HG03575 (cell line): ENCODE data around the gene AKNA.

Source experiments
- ATAC-seq: cut with Tn5 transposase; IDR thresholded peaks from one replicate; pipeline ENCODE4 v1.9.1; 2021; ENCODE audit not compliant: unreplicated experiment, insufficient number of reproducible peaks, low FRiP score; ENCODE audit errors: extremely low read depth

The AKNA gene

DNA sequence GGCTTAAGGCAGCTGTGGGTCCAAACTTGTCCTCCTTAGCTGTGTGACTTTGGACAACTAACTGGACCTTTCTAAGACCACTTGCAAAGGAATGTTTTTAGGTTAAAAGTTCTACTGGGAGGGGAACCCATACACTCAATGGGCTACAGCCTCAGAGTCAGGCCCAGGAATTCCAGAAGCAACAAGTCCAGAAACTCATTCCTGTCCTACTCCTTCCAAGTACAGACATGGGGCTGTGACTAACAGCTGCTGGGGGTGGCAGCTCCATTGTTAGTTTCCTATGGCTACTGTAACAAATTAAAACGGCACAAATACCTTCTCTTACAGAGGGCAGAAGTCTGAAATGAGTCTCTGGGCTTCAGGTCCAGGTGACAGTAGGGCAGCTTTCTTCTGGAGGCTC lies 12.4 kb upstream of the AKNA start:
- ATAC-seq, result no peak

DNA sequence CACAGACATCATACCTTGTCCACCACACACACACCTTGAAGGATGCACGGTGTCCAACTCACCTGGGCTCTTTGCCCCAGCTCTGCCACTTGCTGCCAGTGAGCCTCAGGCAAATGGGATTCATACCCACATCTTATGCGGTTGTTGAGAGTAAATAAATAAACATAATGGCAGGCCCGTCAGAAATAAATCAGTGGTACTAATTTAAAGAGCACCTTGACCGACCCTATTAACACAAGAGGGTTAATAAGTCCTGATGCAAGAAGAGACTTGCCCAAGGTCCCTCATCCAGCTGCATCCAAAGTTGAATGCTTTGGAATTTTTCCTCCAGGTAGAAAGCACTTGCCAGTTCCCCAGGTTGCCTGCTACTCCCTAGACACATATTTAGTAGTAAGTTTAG lies 11.6 kb upstream of the AKNA start:
- no peak for ATAC-seq

DNA sequence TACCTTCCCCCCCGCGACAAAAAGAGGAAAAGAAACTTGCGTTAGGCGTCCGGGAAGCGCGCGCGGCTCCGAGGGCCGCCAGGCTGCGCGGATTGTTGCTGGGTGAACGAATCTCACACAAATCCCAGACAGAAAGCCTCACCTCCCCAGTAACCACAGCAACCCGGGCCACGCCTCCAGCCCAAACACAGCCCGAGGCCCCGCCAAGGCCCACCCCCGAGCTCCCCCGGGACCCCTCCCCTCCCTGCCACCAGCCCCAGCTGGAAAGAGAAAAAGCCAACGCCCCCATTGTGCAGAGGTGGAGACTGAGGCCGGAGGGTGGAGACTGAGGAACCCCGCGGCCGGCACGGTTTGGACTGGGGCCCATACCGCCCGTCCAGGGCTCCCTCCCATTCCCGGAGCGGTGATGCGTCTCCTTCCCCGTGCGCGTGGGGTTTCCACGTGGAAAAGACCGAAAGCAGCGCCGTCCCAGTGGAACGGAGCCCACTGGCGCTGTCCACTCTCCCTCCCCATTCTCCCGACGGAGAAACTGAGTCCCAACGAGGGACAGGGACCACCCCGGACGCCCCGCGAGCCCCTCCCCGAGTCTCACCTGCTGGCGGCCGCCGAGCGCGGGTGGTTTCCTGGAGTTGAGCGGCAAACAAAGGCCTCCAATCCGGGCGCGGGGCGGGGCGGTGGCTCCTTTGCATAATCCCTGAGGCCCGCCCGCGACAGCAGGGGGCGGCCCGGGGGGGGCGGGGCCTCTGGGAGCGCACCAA lies 10.2 kb upstream of the AKNA start:
- ATAC-seq, result peak; percentile 41

DNA sequence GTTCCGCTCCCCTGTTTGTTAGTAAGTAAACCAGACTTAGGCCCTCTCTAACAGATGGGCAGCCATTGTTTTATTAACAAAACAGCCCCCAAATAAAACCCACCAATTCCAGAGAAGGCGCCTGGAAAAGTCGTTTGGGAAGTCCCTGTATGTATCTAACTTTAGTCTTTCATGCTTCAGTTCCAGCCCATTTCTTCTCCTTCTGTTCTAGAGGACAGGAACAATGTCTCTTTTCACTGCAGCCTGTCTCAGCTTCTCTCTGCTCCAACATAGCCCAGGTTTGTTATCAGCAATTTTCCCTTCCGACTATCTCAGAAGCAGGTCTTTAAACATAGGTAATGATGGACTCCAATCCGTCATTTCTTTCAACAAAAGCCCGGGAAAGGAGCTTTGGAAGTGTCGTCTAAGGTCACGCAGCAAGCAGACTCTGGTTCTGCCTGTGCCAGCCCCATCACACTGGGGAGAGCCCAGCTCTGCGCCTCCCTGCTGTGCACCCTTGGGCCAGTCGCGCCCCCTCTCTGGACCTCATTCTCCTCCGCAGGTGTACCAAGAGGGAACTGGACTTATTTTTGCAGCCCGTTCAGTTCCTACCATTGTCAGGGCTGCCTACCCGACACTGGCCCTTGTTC lies 9.6 kb upstream of the AKNA start:
- ATAC-seq, result no peak

DNA sequence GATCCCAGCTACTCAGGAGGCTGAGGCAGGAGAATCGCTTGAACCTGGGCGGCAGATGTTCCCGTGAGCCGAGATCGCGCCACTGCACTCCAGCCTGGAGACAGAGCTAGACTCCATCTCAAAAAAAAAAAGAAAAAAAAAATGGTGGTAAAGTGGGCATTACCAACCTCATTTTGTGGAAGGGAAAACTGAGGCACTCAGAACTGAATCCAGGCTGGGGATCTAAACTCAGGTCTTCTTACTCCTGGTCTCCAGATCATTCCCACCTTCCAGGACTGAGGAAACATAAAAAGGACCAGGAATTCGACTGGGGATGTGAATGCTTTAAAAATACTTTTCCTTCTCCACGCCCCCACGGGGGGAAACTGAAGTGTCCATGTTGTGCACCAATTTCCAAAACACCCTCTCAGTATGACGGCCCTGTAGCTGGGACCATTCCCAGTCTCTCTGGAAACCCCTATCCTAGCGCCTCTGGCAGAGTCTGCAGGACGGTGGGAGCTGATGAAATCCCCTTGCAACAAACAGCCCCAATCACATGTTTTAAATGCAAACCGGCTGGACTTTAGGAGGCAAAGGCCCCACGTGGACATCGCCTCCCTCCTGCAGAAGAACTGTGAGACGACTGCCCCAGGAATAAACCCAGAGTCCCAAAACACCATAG lies 8.9 kb upstream of the AKNA start:
- no peak for ATAC-seq

DNA sequence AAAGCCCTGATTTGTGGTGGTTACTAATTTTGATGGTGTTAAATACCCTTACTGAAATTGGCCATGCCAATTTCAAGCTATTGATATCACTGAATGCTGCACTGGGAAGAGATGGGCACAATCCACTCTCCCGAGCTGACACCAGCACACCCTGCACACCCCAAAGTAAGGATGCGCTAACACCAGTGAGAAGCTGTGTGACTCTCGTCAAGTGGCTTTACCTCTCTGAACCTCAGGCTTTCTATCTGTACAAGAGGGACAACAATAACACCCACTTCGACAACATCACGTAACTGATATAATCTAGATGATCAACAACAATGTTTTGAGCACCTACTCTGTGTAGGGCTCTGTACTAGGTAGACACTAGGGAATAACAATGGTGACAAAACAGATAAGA lies 8.0 kb upstream of the AKNA start:
- ATAC-seq, result no peak

DNA sequence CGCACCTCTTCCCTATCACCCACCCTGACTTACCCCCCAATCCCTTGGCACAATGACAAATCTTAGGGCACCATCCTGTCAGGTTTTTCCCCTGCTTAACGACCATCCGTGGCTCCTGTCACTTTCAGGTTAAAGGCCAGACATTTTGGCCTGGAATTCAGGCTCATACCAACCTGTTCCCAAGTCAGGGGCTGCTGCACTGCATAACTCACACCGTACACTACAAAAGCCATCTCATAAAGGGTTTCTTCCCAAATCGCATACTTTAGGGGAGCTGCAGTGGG lies 7.5 kb upstream of the AKNA start:
- no peak for ATAC-seq

DNA sequence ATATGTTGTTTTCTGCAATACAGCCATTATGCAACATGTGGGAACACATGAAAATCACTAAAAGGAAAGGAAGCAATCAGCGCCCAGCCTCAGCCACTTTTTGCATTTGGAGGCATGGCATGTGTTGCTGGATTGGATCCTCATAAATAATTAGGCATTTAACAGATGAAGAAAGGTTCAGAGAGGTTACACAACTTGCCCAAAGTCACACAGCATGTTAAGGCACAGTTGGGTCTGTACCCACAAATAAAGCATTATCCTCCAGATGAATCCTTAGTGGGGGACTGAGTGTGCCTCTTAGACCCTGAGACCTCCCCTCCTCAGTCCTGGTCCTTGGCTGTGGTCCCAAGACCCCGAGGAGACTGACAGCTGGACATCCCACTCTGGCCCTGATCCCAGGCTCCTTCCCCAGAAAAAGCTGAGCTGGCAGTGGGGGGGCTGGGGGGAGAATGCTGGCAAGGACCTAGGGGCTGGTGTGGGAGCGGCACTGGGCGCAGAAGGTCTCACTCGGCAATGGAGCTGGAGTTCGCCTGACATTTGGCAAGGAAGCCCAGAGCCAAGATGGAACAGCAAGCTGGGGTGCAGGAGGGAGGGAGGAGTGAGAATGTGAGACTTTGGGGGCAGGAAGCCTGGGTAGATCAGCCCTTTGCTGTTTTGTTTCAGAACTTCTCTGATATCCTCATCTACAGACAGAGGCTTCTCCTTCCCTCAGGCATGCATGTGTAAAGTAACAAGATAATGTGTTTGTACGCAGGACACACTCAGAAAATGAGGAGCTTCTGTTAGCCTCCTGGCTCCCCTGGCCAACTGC lies 6.9 kb upstream of the AKNA start:
- ATAC-seq, result no peak

DNA sequence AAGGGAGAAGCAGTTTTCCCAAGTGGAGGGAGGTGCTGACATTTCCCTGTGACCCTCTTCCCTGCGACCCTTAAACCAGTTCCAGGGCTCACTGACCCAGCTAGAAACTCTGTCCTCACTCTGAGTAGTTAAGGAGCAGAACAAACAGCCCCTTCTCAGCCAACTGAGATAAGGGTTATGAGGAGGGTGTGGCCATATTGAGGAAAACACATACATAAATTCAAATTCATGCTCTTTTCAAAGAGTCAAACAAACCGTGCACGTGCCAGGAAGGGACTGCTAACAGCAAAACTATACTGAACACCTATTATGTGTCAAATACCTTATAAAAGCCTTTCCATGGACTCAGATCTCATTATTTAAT lies 4.9 kb upstream of the AKNA start:
- ATAC-seq, result no peak

DNA sequence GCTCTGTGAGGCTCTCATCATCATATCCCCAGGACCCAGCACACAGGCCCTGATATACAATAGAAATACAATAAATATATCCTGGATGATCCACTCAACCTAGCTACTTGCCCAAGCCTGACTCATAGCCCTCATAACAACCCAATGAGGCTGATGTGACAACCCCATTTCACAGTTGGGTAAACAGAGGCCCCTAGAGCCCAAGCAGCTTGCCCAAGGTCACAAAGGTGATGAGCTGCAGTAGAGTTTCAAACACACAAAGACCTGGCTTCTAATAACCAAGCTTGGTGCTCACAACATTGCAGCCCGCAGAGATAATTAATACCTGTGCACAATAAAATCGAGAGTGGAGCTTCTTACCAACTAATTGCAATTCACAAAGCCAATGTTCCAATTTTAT lies 3.2 kb upstream of the AKNA start:
- ATAC-seq, result no peak

DNA sequence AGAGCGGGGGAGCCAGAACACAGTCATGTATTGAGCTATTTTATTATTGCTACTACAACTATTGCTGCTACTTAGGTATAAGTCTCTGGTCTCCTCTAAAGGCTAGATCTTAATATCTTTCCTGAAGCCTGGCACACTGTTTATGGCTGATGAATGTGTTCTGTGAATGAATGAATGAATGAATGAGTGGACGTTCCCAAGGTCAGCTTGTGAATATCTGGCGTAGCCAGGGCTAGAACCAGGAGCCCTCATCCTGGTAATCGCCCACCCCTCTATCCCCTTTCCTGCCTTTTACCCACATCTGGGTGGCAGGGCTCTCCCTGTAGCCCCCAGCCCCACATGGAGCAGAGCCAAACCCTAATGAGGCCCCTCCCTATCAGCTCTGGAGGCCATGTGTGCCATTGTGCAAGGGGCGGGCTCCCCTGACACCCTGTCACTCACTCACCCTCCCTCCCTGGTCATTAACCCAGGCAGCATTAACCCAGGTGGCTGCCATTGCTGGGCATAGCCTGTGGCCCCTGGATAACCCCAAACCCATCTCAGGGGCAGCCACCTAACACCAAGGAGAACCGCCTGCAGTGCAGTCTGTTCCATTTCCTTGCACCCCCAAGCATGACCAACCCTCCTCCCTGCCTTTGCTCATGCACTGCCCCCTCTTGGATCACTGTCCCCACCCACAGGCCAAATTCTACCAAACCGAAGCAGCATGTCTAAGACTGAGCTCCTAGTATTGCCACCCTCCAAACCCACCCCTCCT lies 2.0 kb upstream of the AKNA start:
- no peak for ATAC-seq

DNA sequence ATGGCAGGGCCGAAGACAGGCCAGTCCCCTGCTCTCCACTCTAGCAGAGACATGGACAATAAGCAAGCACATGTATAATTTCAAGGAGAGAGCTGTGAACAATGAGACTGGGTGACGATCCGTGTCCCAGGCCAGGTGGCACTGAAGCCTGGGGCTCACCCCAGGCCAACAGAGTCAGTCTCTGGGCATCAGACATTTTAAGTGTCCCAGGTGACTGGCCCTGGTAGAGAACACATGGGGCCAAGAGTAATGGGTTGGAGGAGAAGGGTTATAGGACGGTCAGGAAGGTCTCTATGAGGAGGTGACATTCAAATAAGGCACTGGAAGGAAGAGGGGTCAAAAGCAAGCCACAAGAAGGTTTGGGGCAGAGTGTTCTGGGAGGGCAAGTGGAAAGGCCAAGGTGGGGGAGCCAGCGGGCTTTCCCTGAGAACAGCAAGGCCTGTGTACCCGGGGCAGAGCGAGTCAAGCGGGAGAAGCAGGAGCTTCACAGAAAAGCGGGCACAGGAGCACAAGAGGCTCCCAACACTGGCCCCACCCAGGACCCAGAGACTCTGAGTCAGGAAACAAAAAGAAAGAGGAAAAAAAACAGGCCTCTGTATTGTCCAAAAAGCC lies 1.1 kb upstream of the AKNA start:
- no peak for ATAC-seq

DNA sequence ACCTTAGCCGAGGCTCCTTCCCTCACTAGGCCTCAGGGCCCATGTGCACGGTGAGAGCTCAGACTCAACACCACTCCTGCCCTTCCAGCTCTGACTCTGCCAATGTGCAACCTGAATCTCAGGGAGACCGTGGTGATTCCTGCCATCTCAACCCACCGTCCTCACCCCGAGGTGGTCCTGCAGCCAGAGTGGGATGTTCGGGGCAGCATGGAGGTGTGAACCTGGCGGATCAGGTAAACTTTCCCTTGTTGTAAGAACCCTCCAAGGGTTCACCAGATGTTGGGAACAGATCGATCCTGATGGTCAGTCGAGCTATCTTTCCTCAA lies 538 bp upstream of the AKNA start:
- ATAC-seq, result no peak

DNA sequence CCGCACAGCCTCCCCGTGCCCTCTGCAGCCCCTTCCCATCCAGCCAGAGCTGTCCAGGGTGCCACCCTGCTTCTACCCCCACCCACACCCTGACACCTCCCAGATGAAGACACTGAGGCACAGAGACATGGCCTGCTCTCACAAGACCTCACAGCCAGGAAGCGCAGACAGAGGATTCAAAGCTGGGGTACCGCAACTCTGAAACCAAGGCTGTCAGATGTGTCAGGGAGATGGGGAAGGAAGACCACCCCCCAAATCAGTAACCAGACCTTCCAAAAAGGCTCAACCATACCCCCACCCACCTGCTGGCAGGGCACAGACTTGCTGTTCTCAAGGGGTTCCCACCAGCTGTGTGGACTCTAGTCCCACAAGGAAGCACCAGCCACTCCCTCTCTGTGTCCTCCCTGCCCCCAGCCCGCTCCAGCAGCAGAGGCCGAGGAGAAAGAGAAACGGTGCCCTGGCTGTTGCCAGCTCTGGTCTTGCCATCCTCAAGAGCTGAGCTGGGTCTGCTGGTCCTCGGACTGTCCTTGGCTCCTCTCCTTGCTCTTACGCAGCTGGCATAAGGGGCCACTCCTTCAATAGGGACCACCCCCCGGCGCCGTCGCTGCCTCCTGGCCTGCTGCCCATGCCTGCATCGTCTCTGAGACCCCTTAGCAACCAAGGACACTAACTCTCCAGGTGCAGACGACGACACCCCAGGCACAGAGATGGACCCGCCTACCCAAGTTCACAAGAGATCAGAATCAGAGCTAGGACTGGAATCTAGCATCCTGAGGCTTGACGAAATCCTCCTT lies 699 bp downstream of the AKNA start:
- no peak for ATAC-seq

DNA sequence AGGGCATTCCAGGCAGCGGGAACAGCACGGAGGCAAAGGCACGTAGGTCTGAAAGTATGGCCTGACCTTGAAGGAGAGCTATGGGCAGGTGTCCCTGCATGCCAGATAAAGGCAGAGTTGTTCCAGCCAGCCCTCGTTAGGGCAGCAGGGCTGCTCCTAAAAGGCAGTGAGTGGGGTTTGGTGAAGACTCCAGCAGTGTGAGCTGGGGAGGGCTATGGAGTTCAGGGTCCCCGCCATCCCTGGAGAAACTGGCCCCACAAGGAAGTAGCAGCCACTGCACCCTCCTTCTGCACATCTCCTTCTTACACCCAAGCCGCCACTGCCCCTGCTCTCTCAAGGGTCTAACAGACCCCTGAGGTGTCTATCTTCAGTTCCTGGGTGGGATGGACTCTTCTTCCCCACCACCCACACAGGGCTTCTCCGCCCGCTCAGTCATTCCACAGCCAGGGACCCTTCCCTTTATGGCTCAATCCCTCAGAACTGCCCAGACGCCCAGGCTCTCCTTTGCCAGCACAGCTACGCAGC lies 1.4 kb downstream of the AKNA start:
- ATAC-seq, result no peak

DNA sequence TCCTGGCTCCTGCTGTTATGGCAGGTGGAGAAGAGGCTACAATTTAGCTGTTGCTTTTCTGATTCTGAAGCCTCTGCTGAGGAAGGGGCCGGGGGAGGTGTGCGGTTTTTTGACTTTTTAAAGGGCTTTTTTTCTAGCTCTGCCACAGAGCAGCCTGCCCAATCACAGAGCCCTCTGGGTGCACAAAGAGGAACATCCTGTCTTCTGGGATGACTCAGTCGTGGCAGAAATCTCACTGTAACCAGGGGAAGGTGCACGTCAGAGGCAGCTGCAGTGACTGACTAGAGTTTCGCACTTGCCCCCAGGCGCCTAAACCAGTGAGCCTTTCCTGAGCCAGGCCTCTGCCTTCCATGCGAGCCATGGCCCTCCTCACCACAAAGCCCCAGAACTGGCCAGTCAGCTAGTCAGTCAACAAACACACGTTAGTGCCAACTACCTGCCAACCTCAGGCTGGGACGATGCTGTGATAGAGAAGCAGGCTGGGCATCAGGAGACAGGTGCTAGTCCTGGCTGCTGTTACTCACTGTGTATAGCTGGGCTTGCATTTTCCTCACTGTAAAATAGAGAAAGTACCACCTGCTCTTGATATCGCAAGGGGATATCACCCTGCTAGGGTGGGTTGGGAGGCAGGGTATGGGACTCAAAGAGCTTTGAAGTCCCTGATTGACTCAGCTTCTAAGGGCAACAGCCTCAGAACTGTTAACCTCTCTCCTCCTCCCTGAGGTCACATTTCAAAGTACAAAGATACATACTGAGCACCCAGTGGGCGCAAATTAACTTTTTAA lies 2.2 kb downstream of the AKNA start:
- ATAC-seq, result peak; percentile 84

DNA sequence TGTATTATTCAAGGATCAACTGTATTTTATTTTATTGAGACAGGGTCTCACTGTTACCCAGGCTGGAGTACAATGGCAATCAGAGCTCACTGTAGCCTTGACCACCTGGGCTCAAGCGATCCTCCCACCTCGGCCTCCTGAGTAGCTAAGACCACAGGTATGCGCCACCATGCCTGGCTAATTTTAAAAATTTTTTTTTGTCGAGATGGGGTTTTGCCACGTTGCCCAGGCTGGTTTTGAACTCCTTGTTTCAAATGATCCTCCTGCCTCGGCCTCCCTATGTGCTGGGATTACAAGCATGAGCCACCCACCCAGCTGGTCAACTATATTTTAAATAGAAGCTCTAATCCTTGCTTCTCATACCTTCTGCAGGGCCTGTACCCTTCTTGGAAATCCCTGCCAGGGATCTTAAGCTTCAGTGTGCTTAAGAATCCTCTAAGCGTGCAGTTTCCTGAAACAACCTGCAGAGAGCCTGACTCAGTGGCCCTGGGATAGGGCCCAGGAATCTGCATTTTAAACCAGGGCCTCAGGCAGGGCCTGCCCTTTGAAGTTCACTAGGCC lies 2.9 kb downstream of the AKNA start:
- ATAC-seq, result no peak
